Transverse colon (tissue), 4 donors: ENCODE data around the gene GRIK4. TPM values are rescaled to one million over a fixed set of nuclear protein-coding genes. Genes with fewer than 3 reads are reported as not detected.

Experiments
- DNase-seq: peaks from one replicate; pipeline ENCODE4 v3.0.0-alpha.2; 2019
- H3K27ac ChIP-seq, 4 donors: fragments of 200-600 bp; sonication (generic); 2 replicates each; pipeline ENCODE4 v1.5.1; 2016 to 2018; ENCODE audit warnings: inconsistent platforms in 4 of 4
- H3K27me3 ChIP-seq: fragments of 200-600 bp; sonication (generic); 2 replicates; pipeline ENCODE4 v1.5.1; 2017; ENCODE audit warnings: inconsistent platforms
- H3K36me3 ChIP-seq, 4 donors: fragments of 200-600 bp; sonication (generic); 2 replicates each; pipeline ENCODE4 v1.5.1; 2017 to 2019; ENCODE audit warnings: inconsistent platforms in 4 of 4
- H3K4me1 ChIP-seq, 4 donors: fragments of 200-600 bp; sonication (generic); 2 replicates each; pipeline ENCODE4 v1.5.1; 2017 to 2020; ENCODE audit warnings: inconsistent platforms in 4 of 4
- H3K4me3 ChIP-seq, 4 donors: fragments of 200-600 bp; sonication (generic); 1 replicate in 1 of 4; 2 replicates in 3 of 4; pipeline versions ENCODE4 v1.5.1 to v1.6.1; 2017 to 2019; ENCODE audit warnings: inconsistent platforms in 4 of 4
- H3K9me3 ChIP-seq, 2 donors: fragments of 200-600 bp; sonication (generic); 2 replicates each; pipeline ENCODE4 v1.5.1; 2017 to 2019; ENCODE audit warnings: inconsistent platforms in 2 of 2
- EP300 ChIP-seq: sonication (generic); formaldehyde crosslinking; IDR thresholded peaks from one replicate; pipeline ENCODE4 v1.6.1; 2017; ENCODE audit warnings: antibody characterized with exemption, low read depth
- POLR2A ChIP-seq: fragments of 450-650 bp; IDR thresholded peaks from one replicate; pipeline ENCODE4 v1.6.1; 2016; ENCODE audit warnings: antibody characterized with exemption, mild to moderate bottlenecking, moderate library complexity
- POLR2AphosphoS5 ChIP-seq, 3 donors: sonication (generic); formaldehyde crosslinking; IDR thresholded peaks; one replicate each; pipeline ENCODE4 v1.6.1; 2016; ENCODE audit warnings: antibody characterized with exemption in 3 of 3
- WGBS, 2 donors: methylation state at CpG; one replicate each; pipeline ENCODE4 v1.1.5; 2018; ENCODE audit warnings: low coverage in 1 of 2; 5-methylcytosine and 5-hydroxymethylcytosine counted together
- in situ Hi-C, 4 donors: fragments of 200-750 bp; cut with MboI; loops; one replicate each; pipeline versions ENCODE4 v1.15.0 to v1.15.1; 2017; ENCODE audit warnings: low sequenced_read_pairs in 3 of 4, low pct_ligation_motif_present in 1 of 4, low pct_unique_long_range_greater_than_20kb in 1 of 4
- intact Hi-C: fragments of 100-400 bp; cut with DNase I; formaldehyde crosslinking; loops from one replicate; pipeline ENCODE4 v1.15.1; 2023; ENCODE audit warnings: low total_unique reads
- total RNA-seq, 4 donors: library from RNA; depleted of rRNA; stranded (reverse); fragments of >200 nt; gene quantifications; one replicate each; pipeline ENCODE4 v1.1.0, GENCODE V29; 2016
- TF ChIP-seq, protein P1 (sequence below), 5 experiments: fragments of 200-600 bp in 3 of 5; fragments of 450-650 bp in 2 of 5; sonication (generic) in 3 of 5; IDR thresholded peaks; 1 replicate in 2 of 5; 2 replicates in 3 of 5; pipeline ENCODE4 v1.5.1; 2016 to 2017; ENCODE audit warnings: antibody characterized with exemption in 5 of 5, inconsistent platforms in 3 of 5, mild to moderate bottlenecking in 2 of 5, moderate library complexity in 1 of 5

GRIK4 gene
- total RNA-seq, 4 donors from 2014 or later, result 2.6 TPM; not detected in 3

DNA sequence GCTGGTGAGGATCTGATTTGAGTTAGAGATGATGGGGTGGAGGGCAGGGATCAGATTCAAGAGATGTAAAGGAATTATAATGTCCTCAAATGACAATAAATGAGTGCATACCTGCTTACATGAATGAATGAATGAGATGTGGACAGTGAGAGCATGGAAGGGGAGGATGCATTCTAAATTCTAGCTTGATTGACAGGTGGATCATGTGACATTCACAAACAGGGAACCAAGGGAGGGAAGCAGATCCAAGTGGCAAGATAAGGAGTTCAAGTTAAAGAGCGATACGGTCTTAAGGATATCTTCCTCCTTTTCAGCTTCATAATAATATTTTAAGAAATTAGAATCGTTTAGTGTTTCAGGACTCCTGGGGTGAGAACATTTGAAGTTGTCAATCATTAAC is 341.9 kb downstream of the GRIK4 start:
- in situ Hi-C loops, result no loop called here
- WGBS, 2 donors, result 72 to 74% methylated on average over 3 of the region's 3 CpGs
- Histone ChIP-seq H3K9me3 (no peaks in the 10 kb centered on the region), H3K4me3 (no peak overlapping the region), H3K27ac (no peak overlapping the region), H3K36me3 (no peaks in the 10 kb centered on the region), H3K27me3 (no peaks in the 10 kb centered on the region), H3K4me1 (no peaks in the 10 kb centered on the region)
- DNase-seq, result no peak
- intact Hi-C loops, result no loop called here
- TF ChIP-seq, protein P1, sequence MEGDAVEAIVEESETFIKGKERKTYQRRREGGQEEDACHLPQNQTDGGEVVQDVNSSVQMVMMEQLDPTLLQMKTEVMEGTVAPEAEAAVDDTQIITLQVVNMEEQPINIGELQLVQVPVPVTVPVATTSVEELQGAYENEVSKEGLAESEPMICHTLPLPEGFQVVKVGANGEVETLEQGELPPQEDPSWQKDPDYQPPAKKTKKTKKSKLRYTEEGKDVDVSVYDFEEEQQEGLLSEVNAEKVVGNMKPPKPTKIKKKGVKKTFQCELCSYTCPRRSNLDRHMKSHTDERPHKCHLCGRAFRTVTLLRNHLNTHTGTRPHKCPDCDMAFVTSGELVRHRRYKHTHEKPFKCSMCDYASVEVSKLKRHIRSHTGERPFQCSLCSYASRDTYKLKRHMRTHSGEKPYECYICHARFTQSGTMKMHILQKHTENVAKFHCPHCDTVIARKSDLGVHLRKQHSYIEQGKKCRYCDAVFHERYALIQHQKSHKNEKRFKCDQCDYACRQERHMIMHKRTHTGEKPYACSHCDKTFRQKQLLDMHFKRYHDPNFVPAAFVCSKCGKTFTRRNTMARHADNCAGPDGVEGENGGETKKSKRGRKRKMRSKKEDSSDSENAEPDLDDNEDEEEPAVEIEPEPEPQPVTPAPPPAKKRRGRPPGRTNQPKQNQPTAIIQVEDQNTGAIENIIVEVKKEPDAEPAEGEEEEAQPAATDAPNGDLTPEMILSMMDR (IDR thresholded peaks at IDR 0.05), result no peak
- TF ChIP-seq POLR2AphosphoS5 (IDR thresholded peaks at IDR 0.05) (no peak), EP300 (no peak), POLR2A (no peak)

DNA sequence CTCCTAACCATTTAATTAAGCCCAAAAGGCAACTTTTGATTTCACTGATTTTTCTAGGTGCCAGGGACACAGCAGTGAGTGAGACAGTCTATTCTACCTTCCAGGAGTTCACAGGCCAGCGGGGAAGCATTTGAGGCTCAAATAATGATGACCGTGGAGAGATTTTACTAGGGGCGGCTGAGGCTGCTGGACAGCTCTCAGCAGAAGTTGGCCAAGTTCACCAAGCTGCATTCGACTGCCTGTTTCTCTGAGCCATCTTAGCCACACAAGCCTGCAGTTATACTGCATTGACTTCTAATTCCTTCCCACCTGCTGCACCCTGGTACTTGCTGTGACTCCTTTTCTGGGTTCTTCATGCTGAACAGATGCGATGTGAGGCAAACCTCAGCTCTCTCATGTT is 343.4 kb downstream of the GRIK4 start:
- in situ Hi-C loops, result no loop called here
- 50 to 65% methylated on average over 1 to 5 of the region's 5 CpGs for WGBS, 2 donors

DNA sequence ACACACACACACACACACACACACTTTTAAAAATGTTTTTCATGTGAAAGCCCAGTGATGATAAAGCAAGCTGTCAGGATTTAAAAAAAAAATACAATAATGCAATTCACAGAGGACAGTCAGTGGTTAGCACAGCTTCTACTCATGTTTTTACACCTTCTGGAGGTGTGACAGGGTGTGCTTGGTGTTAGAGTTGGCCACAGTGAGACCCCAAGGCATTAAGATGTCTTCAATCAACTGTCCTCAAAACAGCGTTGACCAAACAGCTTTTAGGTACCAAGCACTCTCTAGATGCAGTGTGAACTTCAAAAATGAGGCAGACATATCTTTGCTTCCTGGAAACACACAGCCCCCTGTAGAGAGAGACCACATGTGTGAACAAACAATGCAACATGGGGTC is 346.0 kb downstream of the GRIK4 start:
- intact Hi-C loops, result no loop called here
- in situ Hi-C loops, result no loop called here

More for the DNA sequence above, 343.4 kb downstream of the GRIK4 start:
- H3K9me3 ChIP-seq, result no peaks in the 10 kb centered on the region
- H3K4me3 ChIP-seq, result no peak overlapping the region
- H3K27ac ChIP-seq, result no peak overlapping the region
- no peaks in the 10 kb centered on the region for H3K4me1 ChIP-seq
- no peaks in the 10 kb centered on the region for H3K27me3 ChIP-seq
- TF ChIP-seq, protein P1 (IDR thresholded peaks at IDR 0.05), result no peak
- TF ChIP-seq POLR2A (no peak), EP300 (no peak), POLR2AphosphoS5 (IDR thresholded peaks at IDR 0.05) (no peak)
- intact Hi-C loops, result no loop called here
- no peak for DNase-seq
- H3K36me3 ChIP-seq, result no peaks in the 10 kb centered on the region

DNA sequence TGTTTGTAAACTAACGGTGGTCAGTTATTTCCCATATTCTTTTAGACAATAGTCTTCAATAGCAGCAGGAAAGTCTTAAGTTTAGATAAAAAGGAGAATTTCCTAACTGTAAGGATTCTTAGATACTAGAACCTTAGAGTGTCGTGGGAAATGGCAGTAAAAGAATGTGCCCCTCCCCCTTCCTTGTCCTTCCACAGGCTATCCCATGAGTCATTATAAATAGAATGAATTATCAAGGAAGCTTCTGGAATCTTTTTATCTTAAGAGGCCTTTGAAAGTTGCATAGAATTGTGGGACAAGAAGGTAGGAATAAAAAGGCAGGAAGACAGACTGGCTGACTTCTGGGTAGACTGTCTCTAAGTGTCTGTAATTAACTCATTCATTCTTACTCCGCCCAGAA is 347.2 kb downstream of the GRIK4 start:
- Histone ChIP-seq H3K4me1 (no peaks in the 10 kb centered on the region), H3K4me3 (no peak overlapping the region), H3K36me3 (no peaks in the 10 kb centered on the region), H3K27ac (no peak overlapping the region), H3K27me3 (no peaks in the 10 kb centered on the region), H3K9me3 (no peaks in the 10 kb centered on the region)
- WGBS, 2 donors, result 45 to 61% methylated on average over 3 of the region's 3 CpGs
- intact Hi-C loops, result no loop called here
- TF ChIP-seq POLR2A, result no peak
- TF ChIP-seq, protein P1 (IDR thresholded peaks at IDR 0.05), result no peak
- in situ Hi-C loops, result no loop called here
- DNase-seq, result no peak

More for the DNA sequence above, 346.0 kb downstream of the GRIK4 start:
- no peaks in the 10 kb centered on the region for H3K9me3 ChIP-seq
- H3K4me3 ChIP-seq, result no peak overlapping the region
- H3K36me3 ChIP-seq, result no peaks in the 10 kb centered on the region
- H3K4me1 ChIP-seq, result no peaks in the 10 kb centered on the region
- no peaks in the 10 kb centered on the region for H3K27me3 ChIP-seq
- H3K27ac ChIP-seq, result no peak overlapping the region
- WGBS, 2 donors, result 77% methylated on average over 1 of the region's 1 CpG; no CpG with 5 or more reads in 1 of the 2 donors
- no peak for TF ChIP-seq EP300
- no peak for DNase-seq

DNA sequence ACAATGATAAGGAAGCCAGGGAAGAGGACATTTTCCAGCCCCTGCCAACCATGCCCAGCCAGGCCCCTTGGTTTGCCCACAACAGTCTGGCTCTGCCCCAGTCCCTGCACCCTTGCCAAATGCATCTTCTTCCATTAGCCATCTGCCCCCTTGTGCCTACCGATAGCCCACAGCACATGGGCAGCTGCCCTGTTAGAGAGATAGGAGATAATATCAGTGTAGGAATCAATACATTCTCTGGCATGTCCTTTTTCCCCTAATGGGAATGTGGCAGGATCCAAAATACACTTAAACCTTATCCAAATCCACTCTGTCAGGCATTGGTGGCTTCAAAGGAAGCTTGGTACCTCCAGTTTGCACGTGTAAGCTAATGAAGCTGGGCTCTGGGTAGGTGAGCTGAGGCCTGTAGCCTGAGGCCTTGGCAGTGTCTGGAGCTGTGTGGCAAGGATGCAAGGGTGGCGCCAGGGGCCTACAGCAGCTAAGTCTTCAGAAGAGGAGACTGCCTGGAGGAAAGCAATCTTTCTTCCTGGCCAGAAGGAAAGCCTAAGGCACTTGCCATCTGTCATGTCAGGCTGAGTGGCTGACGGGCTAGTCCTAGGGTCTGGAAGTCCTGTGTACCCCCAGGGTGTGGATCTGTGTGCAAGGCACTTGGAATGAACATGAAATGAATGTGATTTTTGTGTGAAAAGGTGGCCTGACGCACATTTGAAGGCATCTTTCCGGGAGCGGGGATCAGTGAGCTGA is 348.2 kb downstream of the GRIK4 start:
- Histone ChIP-seq H3K27me3 (no peaks in the 10 kb centered on the region), H3K4me1 (no peaks in the 10 kb centered on the region), H3K36me3 (no peaks in the 10 kb centered on the region), H3K9me3 (no peaks in the 10 kb centered on the region), H3K27ac (no peak overlapping the region), H3K4me3 (no peak overlapping the region)
- intact Hi-C loops, result no loop called here
- no peak for DNase-seq
- TF ChIP-seq POLR2A (no peak), EP300 (no peak), POLR2AphosphoS5 (IDR thresholded peaks at IDR 0.05) (no peak)
- TF ChIP-seq, protein P1 (IDR thresholded peaks at IDR 0.05), result no peak
- in situ Hi-C loops, result no loop called here
- WGBS, 2 donors, result 84% methylated on average over 7 of the region's 7 CpGs; no CpG with 5 or more reads in 1 of the 2 donors
